Measurements from ENCODE around the gene TMEM150B.

TMEM150B gene, protein sequence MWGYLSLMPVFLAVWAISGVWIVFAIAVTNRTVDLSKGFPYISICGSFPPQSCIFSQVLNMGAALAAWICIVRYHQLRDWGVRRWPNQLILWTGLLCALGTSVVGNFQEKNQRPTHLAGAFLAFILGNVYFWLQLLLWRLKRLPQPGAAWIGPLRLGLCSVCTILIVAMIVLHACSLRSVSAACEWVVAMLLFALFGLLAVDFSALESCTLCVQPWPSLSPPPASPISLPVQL

DNA sequence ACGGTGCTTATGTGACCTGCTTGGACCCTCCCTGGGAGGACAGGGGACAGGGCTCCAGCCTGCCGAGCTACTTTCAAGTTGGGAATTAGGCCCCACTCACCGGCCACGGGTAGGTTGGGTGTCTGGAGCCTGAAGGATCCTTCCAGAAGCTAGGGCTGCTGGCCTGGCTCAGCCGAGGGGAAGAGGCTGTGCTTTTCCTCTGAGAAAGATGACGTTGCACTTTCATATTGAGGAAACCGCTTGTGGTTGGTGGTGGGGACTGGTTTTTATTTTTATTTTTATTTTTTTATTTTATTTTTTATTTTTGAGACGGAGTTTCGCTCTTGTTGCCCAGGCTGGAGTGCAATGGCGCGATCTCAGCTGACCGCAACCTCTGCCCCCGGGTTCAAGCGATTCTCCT lies at the start of gene TMEM150B:
Gene TMEM150B, minus strand, starts transcription at position 170 of the 400 bp plus-strand sequence. CDS start 4,305 bp downstream, outside the sequence.
- no peak for DNase-seq (ENCODE audit: low read depth in 1 of 2, low spot score in 1 of 2)

GRCh38 chr19:55373993-55374757 lies 49.0 kb upstream of the TMEM150B start:
- no peak for DNase-seq (ENCODE audit: low read depth in 1 of 2, low spot score in 1 of 2)

DNA sequence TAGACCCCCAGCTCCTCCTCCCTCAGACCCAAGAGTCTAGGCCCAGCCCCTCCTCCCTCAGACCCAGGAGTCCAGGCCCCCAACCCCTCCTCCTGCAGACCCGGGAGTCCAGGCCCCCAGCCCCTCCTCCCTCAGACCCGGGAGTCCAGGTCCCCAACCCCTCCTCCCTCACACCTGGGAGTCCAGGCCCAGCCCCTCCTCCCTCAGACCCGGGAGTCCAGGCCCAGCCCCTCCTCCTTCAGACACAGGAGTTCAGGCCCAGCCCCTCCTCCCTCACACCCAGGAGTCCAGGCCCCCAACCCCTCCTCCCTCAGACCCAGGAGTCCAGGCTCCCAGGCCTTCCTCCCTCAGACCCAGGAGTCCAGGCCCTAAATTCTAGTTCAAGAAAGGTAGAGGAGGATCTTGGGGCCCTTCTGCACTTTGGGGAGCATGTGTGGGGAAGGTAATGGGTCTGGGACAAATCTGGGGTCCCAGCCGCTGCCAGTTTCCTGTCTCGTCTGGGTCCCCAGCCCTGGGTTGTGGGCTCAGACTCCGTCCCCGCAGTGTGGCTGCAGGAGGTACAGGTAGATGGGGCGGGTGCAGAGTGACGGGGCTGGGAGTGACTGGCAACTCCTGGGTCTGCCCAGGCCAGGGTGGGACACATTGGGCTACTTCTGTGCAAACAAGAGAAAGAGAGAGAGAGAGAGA lies 48.3 kb upstream of the TMEM150B start:
- no peak for DNase-seq (ENCODE audit: low read depth in 1 of 2, low spot score in 1 of 2)

DNA sequence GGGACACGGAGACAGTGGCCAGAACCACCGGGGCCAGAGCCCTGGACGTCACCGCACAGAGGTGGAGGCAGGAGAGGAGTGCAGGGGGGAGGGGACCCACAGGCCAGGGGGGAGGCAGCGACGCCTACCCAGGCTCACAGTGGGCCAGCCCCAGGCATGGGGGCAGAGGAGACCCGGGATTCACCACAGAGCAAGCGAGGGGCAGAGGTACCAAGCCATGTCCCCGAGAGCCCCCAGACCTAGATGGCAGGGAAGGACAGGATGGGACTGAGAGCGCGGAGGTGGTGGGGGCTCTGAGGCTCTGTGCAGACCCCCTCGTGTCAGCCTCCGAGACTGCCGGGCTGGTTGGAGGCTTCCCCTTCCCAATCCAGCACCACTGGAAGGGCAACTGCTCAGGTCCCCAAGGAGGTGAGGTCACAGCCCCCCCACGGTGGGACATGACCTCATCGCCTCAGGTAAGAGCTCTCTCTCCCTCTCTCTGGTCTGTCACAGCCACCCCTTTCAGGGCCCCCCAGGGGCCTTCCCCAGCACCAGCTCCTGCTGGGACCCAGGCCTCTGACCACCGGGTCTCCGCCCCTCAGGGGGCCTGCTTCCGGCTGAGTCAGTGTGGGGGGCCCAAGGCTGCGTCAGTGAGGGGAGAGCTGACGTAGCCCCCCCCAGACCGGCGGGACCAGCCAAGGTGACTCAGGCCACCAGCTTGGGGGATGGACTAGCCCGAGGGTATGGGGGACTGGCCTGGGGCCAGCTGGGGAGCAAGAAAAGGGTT lies 47.4 kb upstream of the TMEM150B start:
- no peak for DNase-seq (ENCODE audit: low read depth in 1 of 2, low spot score in 1 of 2)

- no peak for DNase-seq (ENCODE audit: low read depth in 1 of 2, low spot score in 1 of 2)
Observed at GRCh38 chr19:55370305-55370988, 45.3 kb upstream of the TMEM150B start, which contains the start of gene IL11. IL11 (minus strand) TSS chr19:55370463; CDS start chr19:55370310, 153 bp downstream.

DNA sequence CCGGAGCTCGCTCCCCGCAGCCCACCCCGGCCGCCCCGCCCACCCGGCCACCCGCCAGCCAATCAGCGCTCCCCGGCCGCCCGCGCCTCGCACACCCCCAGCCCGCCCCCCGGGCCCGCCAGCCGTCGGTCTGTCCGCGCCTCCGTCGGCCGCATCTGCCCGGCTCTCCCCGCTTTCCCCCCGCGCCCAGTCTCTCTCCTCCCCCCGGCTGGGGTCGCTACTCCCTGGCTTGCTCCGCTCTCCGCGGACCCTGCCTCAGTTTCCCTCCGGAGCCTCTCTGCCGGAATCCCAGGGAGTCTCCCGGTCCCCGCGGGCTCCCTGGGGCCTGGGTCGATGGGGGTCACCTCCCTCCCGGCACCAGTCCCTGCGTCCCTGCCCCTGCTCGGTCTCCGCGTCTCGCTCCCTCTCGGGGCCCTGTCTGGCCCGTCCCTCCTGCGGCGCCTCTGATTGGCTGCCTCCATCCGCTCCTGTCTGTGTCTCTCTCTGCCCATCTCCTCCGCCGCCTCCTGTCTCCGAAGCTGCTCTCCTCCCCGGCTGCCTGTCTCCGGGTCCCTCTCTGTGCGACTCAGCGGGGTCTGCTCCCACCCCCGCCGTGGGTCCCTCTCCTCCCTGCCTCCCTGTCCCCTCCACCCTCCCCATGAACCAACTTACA lies 44.6 kb upstream of the TMEM150B start:
- DNase-seq (ENCODE audit: low read depth in 1 of 2, low spot score in 1 of 2), result no peak

- no peak for DNase-seq (ENCODE audit: low read depth in 1 of 2, low spot score in 1 of 2)
Observed at GRCh38 chr19:55368701-55369563, 43.8 kb upstream of the TMEM150B start.

DNA sequence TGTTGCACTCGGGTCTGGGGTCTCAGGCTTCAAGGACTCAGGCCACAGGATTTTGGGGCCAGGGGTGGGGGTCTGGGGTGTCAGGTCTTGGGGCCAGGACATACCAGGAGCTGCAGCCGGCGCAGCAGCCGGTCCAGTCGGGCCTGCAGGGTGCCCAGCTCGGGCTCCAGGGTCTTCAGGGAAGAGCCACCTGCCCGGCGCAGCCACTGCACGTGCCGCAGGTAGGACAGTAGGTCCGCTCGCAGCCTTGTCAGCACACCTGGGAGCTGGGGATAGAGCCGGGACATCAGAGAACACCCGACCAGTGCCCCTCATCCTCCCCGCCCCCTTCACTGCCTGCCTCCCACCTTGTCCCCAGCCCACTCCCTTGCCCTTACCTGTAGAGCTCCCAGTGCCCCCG lies 43.0 kb upstream of the TMEM150B start:
- no peak for DNase-seq (ENCODE audit: low read depth in 1 of 2, low spot score in 1 of 2)

DNA sequence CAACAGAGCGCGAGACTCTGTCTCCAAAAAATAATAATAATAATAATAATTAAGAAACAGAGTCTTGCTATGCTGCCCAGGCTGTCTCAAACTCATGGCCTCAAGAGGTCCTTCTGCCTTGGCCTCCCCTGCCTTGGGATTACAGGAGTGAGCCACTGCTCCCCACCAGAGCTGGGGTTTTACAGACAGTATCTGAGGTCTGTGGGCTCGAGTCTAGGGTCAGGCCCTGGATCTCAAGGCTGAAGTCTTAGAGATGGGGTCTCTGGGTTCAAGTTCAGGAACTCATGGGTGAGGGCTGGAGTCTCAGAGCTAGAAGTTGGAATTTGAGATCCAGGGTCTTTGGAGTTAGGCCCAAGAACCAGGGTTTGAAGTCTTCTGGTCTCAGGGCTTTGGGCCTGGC lies 41.6 kb upstream of the TMEM150B start:
- DNase-seq (ENCODE audit: low read depth in 1 of 2, low spot score in 1 of 2), result no peak

DNA sequence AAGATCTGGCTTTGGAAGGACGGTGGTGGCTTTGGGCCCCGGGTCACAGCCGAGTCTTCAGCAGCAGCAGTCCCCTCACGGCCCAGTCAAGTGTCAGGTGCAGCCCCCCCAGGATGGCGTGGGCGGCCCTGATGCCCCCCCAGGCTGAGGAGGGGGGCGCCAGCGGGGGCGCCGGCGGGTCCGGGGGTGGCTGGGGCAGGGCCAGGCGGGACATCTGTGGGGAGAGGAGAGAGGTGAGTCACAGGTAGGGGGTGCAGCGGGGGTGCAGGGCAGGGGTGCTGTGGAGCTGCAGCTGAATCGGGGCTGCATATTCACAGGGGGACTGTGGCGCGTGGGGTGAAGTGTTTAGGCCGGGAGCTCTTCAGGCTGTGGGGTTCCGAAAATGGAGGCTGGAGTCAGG lies 40.8 kb upstream of the TMEM150B start:
- no peak for DNase-seq (ENCODE audit: low read depth in 1 of 2, low spot score in 1 of 2)

DNA sequence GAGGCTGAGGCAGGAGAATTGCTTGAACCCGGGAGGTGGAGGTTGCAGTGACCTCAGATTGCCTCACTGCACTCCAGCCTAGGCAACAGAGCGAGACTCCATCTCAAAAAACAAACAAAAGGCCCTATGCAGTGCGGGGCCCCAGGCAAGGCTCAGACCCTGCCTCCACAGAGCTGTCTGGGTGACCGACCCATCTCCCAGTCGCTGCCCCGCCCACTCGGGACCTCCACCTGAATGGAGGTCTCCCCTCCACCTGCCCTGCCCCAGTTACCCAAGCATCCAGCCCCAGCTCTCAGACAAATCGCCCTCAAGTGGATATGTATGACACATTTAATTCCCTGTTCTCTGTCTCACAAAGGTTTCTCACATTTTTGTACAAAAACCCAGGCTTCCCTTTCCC lies 40.1 kb upstream of the TMEM150B start:
- no peak for DNase-seq (ENCODE audit: low read depth in 1 of 2, low spot score in 1 of 2)

DNA sequence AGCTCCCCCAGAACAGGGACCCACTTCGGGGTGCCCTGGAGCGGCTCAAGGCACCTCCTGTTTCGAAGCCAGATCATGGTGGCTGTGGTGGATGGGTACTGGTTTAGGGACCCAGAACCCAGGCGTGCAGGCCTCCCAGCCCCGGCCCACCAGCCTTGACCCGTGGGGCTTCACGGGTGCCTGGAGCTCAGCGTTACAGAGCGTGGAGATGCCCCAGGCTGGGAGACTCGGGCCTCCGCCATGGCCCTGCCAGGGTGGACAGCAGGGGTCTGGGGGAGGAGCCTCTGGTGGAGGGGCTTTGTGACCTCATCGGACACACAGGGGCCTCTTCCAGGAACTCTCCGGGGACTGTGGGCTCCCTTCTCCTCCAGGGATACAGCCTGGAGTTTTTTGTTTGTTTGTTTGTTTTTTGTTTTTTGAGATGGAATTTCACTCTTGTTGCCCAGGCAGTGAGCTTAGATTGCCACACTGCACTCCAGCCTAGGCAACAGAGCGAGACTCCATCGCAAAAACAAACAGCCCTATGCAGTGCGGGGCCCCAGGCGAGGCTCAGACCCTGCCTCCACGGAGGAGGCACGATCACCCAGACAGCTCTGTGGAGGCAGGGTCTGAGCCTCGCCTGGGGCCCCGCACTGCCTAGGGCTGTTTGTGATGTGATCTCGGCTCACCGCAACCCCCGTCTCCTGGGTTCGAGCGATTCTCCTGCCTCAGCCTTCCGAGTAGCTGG lies 38.0 kb upstream of the TMEM150B start, which contains the start of gene GARIN5B:
Gene GARIN5B, minus strand, starts transcription at position 271 of the 727 bp plus-strand sequence. Its CDS starts 194 bp downstream, at position 77.
- no peak for DNase-seq (ENCODE audit: low read depth in 1 of 2, low spot score in 1 of 2)

DNA sequence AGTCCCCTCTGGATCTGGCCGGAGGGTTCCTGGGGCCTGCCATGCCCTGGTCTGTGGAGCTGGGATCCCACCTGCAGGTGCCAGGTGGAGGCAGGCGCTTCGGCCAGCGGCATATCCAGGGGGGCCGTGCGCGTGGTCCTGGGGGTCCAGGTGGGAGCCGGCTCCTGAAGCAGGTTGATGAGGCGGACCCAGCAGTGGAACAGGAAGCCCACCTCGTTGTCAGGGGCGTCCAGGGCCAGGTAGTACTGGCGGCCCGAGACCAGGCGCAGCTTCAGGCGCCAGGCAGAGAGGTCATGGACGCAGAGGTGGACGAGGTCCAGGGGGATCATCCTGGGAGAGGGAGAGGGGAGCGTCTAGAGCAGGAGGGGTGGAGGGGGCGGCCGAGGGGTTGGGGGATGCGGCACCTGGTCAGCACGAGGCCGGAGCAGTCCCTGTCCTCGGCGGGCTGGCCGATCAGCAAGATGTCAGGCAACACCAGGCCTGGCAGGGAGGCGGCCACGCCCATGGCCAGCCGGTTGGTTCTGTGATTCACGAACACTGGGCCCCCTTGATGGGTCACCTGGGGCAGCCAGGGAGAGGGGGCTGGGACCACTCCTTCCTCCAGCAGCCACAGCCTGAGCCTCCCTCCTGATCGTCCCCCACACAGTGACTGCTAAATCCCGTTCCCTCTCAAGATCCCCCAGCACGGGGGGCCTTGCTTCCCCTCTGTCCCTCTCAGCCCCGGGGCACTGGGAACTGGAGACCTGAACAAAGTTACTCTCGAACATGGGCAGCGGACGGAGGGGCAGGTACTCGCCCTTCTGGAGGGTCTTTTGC lies 37.2 kb upstream of the TMEM150B start:
- DNase-seq (ENCODE audit: low read depth in 1 of 2, low spot score in 1 of 2), result no peak

GRCh38 chr19:55360902-55361301 lies 35.8 kb upstream of the TMEM150B start:
- DNase-seq (ENCODE audit: low read depth in 1 of 2, low spot score in 1 of 2), result no peak

DNA sequence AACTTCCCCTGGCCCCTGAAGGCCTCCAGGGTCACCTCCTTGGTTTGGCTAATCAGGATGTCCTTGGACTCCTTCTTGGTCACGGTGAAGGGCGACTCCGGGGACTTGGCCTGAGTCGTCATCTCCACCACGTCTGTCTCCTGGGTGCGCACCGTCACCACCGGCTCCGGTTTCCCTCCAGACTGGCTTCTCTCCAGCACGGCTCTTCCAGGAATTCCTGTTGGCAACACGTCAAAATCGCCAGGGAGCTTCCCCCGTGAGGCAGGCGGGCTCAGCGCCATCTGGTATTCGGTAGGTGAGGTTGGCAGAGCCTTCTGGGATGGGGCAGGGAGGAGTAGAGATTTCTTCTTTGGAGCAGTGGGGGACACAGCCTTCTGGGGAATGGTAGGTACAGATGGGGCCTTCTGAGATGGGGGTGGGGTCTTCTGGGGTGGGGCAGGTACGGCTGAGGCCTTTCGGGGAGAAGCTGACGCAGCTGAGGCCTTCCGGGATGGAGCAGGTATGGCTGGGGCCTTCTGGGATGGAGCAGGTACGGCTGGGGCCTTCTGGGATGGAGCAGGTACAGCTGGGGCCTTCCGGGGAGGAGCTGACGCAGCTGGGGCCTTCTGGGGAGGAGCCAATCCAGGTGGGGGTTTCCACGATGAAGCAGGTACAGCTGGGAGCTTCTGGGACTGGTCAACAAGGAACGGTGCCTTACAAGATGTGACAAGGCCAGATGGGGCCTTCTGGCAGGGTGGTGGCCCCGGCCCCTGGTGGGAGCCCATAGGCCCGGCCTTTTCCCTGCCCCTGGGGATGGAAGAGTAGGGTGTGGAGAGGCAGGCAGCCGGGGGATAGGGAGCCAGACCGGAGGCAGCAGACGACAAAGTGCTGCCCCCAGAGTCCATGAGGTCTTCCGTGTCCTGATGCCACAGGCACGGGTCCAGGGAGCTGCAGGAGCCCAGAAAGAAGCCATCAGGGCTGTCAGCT lies 34.1 kb upstream of the TMEM150B start:
- DNase-seq (ENCODE audit: low read depth in 1 of 2, low spot score in 1 of 2), result no peak

DNA sequence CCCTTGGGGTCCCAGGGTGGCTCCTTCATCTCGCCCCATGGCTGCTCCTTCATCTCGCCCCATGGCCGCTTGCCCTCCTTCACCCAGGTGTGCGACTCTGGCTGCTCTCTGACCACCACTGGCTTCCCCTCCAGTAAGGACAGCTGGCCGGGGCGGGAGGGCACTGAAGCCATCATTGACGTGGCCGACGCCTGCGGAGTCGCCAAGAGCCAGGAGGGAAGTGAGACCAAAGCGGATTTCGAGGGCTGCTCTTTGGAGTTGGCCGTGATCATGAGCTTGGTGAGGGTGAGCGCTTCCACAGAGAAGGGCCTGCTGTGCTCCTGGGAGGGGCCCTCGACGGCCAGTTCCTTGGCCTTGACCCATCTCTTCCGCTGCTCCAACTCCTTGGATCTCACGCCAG lies 33.4 kb upstream of the TMEM150B start:
- DNase-seq (ENCODE audit: low read depth in 1 of 2, low spot score in 1 of 2), result no peak
